HG02588 (cell line): ENCODE results near the gene OPCML.

Experiments
- ATAC-seq: cut with Tn5 transposase; IDR thresholded peaks from one replicate; pipeline ENCODE4 v1.9.1; 2021; ENCODE audit warnings: mild to moderate bottlenecking, moderate library complexity; ENCODE audit not compliant: unreplicated experiment

Gene OPCML

DNA sequence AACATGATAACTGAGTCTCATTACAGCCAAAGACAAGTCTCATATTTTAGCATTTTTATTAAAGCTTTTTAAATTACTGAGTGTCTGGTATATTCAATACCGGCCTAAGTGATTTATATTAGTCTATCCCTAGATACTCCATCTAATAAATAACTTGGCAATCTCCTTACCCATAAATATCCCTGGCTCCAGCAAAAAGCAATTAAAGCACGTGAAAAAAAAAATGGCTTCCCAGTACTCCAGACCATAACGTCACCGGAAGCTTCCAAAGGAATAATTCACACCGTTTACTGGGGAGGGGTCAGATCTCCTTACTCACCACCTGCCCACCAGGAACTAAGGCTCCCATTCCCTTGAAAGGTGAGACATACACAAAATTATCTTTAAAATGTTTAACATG is 988.3 kb downstream of the OPCML start:
- ATAC-seq, result no peak

DNA sequence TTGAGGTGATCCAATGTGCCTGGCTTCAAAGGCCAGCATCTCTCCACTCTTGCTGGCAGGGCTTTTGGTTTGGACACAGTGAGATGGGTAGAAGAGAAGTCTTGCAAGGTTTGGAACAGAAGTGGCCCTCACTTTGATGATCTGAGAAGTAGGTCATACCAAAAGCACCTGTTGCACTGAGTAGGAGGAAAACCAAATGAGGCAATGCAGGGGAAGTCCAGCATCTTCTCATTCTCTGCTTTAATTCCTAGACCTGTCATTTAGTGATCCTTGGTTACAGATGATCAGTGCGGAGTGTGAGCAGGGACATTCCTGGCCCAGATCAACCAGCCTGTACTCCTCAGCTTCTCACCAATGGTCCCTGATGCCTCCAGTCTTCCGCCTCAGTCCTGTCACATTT is 990.5 kb downstream of the OPCML start:
- ATAC-seq, result no peak

DNA sequence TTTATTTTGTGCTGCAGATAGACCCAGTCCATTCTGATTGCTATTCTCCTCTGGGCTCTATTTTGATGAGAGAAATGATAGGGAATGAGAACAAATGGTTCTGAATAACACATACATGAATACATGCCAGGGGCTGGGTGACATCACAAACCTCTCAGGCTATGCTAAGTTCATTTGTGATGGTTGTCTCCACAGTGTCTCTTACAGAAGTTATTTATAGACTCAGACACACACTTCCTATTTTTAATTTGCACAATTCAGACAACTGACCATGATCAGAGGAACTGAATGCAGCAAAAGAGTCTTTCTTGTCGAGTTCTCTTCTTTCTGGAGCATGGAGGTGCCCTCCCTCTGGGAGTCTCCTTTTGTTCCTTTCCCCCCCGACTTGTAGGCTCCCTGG is 991.7 kb downstream of the OPCML start:
- ATAC-seq, result no peak

DNA sequence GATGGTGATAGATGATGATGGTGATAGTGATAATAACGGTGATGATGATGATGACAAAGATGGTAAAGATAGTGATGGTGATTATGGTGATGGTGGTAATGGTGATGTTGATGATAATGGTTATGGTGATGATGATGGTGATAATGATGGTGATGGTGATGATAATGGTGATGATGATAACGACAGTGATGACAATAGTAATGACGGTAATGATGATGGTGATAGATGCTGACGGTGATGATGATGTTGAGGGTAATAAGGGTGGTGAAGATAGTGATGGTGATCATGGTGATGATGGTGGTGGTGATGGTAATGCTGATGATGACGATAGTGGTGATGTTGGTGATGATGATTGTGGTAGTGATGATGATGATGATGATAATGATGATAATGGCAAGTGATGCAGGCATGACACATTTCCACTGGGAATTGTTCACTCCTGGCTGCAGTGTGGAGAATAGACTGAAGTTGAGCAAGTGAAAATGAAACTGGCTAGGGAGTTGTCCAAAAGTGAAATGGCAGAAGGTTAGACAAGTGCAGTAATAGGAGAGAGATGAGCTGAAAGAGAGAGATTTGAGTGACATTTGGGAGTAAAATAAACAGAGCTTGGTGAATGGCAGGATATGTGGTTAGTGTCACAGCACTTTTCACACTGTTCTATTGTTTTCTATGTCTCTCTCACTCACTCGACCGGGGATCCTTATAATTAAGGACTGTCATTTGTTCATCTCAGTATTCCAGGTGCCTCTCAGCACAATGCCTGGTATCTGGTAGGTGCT is 992.5 kb downstream of the OPCML start:
- ATAC-seq, result no peak

DNA sequence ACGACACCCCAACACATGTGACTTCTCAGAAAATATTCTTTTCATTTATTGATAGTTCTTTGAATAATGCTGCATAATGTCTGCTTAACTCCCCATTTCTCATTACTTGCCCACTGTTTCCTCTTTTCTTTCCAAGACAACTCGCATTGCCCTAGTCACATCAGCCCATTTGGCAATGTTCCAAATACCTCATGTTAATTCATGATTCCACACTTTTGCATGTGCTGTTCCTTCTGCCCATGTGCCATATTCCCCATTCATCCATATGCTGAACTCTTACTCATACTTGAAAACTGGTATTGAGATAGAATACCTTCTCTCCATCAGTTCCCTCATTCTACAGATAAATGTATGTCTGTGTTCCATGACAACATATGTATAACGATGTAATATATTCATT is 993.7 kb downstream of the OPCML start:
- no peak for ATAC-seq

DNA sequence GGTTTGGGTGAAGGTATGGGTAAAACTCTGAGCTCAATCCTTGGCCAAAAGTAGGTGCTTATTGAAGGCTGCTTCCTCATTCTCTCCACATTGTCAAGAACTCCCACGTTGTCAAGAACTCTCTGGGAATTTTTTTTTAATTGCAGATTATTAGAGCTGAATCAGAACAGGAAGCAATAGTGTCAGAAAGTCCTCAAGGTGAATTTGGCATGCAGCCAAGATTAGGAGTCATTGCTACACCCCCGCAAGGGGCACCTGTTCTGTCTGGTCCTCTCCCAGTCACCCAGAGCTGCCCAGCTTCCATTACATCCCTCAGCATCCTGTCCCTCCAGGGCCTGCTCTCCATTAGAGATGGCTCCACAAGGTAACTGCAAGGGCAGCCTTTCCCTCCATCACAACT is 996.5 kb downstream of the OPCML start:
- ATAC-seq, result no peak

DNA sequence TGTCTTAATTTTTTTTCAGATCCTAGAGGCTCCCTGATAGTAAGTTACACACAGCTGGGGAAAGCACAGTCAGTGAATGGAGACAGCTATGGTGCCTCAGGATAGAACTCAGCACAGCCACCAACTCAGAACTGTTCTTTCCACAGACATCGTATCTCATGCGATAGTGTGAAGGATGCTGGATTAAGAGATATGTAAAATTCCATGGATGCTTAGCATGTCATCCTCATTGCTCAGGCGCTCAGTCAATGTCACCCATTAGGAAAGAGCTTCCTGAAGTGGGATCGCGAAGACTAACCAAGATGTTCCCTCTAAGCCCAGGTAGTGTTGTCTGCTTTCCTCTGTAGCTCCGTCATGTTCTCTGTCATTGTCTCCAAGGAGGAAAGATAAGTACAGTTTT is 1000.4 kb downstream of the OPCML start:
- ATAC-seq, result no peak

DNA sequence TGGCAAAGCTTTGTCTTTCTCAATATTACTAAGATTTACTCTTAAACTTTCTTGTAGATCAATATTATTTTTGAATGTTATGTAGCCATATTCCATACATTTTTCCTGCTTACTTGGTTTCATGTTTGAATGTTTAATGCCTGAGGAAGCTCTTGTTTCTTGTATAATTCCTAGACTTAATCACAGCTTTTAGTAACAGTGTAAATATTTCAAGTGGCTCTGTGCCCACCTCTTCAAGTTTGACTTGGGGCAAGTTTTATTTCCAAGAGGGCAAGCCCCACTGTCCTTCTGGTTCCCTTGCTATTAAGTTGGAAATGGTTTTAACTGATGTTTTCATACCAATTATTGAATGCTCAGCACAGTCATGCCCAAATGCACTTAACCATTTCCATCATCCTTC is 1004.1 kb downstream of the OPCML start:
- ATAC-seq, result no peak

DNA sequence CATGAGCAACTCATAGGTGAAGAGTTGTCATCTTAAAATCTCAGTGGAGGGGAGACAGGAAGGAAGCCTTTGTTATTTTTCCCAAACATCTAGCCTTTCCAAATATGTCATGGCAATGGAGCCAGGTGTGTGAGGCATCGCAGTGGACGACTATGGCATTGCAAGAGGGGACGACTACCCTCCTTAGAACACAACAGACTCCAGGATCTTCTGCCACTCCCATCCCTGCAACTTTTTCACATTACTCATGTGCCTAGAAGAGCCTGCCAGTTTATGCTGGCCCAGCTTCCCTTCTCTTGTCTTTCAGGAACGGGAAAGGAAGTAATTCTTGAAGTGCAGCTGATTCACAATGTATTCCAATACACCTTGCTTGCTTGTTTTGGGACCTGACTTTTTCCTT is 1008.4 kb downstream of the OPCML start:
- no peak for ATAC-seq

DNA sequence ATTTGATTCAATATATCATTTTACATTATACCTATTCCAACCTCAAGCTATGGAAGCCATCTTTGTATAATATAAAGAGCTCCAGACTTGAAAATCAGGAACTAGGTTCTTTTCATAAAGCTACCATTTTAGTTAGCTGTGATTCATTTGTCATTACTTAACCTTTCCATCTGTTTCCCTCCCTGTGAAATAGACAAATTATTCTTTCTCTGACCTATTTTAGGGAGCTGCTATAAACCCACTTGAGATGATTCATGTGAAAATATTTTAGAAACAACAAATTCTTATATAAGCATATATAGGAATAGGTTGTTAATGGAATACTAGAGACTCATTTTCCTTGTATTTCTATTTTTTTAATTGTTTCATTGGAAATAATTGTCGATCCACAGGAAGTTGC is 1012.1 kb downstream of the OPCML start:
- no peak for ATAC-seq

DNA sequence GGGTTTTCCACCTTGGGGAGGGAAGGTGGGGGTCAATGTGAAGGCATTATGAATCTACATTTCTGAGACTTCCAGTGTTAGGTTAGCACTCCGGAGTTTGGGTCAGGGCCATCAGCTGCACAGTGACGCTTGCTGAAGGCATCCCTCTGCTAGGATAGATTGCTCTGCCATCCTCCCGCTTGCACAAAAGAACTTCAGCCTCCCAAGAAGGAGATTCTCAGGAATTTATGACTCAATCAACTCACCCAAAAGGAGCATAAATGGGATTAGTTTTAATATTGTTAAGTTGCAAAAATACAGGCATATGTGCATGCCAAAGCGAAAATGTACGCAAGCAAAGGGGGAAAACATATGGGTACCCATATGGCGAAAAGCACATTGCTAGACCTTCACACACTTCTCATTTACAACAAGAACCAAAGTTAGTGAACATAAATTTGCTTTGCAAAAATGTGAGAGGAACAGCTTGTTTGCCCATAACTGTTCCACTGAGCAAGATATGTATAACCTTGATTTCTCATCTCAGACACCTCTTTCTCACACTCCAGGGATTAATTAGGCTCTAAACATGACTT is 1013.0 kb downstream of the OPCML start:
- no peak for ATAC-seq

DNA sequence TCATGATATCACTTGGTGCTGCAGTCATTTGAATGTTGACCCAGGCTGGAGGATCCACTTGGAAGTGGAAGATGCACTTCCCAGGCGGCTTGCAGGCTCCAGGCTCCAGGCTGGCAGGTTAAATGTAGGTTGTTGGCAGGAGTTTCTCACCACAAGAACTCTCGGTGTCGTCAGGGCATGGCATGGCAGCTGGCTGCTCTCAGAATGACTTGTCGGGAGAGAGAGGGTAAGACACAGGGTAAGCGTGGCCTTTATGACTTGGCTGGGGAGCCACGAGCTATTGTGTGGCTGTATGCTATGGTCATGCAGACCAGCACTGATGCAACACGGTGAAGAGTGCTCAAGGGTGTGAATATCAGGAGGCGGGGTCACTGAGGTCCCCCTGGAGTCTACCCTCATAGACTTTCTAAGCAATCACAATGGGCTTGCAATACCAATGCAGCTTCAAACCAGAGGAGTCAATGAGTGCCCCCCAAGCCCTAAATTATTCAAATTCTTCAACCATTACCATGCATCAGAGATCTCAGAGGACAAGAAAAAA is 1027.7 kb downstream of the OPCML start:
- no peak for ATAC-seq

DNA sequence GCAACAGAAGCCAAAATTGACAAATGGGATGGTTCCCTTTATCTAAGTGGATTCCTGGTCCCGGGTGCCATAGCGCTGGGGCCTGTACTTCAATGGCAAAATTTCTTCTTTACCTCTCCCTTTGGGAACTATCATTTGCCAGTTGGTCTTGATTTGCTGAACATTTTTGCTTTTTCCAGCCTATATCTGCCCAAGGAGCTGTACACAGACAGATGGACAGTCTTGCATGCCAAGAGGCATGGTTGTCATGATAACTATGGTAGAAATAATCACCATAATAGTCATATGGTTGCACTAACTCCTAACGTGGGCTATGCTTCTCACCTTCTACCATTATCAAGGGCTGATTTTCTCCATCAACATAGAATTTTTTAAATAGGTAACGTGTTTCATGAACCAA is 1030.9 kb downstream of the OPCML start:
- no peak for ATAC-seq

DNA sequence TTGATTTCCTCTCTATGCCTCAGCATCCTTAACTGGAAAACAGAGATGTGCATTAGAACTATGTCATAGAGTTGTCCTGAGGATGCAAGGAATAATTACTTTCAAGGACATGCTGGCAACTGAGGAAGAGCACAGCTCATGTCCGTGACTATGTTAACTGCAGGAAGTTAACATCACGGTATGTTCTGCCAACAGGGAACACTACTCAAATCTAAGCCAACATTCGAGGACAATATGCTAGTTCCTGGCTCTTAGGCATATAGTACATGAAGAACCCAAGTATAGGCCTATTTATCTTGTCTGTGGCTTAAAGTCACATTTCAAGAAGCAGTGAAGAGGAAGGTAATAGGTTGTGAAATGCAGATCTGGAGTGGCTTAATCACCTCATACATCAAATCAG is 1032.6 kb downstream of the OPCML start:
- ATAC-seq, result no peak

DNA sequence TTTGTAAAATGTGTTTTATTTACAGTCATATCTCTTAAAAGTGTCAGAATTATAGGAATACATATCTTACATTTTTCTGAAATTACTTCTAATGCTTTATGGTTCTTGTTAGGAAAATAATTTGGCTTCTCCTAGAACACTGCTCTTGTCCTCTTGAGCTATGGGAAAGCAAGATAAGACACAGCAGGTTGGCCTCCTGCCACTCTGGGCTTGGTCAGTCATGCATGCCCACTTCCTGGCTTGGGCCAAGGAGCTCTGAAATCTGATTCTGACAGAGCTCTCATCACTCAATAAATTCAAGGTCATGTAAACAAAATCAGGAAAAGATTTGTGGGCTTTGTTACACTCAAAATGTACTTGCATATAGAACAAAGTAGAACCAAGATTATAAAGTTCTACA is 1036.0 kb downstream of the OPCML start:
- ATAC-seq, result no peak

DNA sequence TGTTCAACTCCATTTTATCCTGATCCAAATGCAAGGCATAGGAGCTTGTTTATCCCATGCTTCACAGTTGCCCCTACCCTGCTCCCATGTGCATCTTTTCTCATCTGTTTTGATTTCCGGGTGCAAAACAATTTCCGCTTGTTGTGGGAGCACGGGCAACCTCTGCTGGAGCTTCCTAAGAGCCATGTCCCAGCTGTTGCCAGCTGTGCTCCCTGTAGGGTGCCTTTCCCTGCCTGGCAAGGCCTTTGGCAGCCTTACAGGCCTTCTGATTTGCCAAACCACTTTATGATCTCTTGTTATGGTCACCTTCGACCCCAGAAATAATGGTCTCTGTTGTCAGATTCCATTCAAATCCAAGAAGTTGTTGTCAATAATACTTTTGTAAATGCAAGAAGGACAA is 1038.5 kb downstream of the OPCML start:
- no peak for ATAC-seq

DNA sequence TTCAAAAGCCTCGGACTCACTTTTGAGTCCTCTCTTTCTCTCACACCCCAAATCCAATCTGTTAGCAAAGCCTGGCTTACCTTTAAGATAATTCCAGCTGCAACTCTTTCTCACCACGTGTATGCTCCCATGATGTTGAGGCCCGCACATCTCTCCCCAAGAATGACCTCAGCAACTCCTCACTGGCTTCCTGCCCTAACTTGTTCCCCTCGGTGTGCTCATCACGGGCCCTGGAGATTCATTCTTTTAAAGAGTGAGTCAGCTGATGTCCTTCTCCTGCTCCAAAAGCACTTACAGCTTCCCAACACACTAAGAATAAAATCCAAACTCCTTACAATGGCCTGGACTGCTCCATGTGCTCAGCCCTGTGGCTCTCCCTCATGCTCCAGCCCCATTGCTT is 1041.3 kb downstream of the OPCML start:
- no peak for ATAC-seq

DNA sequence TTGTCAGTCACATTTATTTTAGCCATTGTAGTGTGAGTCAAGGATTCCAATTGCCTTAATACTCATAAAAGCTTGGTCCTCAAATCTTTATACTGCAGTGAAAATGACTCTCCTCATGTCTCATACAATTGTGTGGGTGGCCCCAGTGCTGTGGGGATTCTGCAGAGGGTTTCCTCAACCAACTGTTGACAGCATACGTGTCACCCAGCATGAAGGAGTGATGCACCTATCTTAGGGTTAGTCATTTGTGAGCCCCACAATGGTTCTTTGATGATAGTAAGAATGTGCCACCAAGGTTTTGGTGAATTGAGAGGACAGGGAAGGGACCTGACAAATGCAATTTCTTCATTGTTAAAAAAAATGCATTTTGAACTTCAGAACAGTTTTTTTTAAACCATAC is 1046.2 kb downstream of the OPCML start:
- no peak for ATAC-seq

DNA sequence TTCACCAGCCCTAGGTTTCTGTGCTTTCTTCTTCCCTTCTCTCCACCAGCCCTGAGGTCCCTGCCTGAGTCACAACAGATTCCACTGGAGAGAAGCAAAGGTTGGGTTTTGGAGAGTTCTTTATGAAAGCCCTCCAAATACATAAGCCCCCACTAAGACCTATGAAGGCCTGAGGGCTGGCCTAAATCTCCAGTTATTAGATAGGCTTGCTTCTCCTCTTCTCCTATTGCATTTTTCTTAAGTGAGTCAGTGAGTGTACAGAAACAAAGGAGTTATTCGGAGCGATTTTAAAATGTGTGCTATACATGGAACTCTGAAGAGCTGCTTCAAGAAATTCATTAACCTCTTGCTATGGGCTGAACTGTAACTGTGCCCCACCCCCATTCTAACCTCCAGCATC is 1057.3 kb downstream of the OPCML start:
- ATAC-seq, result no peak

DNA sequence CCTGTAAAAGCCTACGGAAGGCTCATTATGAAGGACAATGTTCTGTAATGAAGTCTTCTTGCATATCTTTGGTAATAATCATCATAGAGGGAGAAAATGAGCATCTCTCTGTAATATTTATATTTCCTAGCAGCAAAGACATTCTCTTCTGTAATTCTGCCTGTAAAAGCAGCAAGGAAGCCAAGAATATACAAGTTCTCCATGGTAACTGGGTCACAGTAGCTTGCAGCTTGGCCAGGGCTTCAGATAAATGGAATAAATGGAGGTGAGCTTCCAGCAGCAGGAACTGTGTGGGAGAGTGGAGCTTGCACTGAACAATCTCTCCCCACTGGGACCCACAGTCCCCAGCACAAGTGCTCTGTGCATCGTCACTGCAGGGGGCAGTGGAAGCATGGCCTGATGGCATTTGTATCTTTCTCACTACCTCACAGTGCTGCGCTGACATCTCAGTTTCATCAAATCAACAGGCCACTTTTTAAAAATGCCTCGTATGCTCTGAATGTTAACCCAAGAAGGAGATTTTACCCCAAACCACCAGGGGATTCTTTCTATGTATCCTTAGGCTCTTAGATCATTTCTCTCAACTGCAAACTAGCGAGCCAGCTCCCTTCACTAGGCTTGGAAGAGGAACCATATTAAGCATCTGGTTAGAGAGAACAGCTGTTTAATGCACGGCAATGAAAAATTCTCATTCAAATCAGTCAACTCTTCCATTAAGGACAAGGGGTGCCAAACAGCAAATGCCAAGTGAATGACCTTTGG is 1059.7 kb downstream of the OPCML start:
- no peak for ATAC-seq

DNA sequence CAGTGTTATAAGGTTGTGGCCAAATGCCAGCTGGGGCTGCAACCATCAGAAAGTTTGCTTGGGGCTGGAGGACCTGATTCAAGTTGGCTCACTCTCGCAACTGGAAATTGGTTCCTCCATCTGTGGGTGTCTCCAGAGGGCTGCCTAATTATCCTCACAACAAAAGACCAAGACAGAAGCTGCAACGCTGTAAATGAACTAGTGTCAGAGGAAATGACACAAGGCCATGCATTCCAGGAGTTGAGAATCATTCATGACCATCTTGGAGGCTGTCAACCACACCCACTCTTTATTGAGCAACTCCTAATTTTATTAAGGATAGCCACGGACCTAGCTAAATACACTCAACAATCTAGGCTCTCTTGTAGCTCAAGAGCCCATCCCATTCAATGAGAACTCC is 1060.8 kb downstream of the OPCML start:
- no peak for ATAC-seq

DNA sequence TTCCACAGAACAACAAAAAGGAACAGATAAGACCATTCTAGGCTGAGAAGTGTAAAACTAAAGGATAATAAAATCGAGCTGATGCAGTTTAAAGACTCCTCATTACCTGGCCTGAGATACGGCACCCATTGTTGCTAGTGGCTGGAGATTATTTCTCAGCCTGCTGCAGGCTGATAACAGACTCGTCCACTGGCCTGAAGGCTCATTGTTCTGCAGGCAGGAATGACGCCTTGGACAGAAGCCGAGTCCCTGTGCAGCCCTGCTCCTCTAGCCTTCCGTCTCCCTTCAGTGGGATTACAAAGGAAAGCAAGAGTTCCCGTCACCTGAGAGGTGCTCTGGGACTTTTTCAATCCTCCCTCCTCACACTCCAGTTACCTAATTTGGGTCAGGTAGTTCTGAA is 1065.3 kb downstream of the OPCML start:
- no peak for ATAC-seq
